HG02623 (cell line): ENCODE results near the gene ZEB1.
"Not testable (repeated sequence)": the region's sequence is repeated elsewhere in the genome, so short reads cannot be mapped to it uniquely, and the experiment has no call there.

Experiments used
- ATAC-seq: cut with Tn5 transposase; IDR thresholded peaks from one replicate; pipeline ENCODE4 v1.9.1; 2021; ENCODE audit warnings: moderate library complexity; ENCODE audit not compliant: unreplicated experiment

The ZEB1 gene

GRCh38 chr10:31484431-31485135 lies 165.6 kb downstream of the ZEB1 start:
- no peak for ATAC-seq

- ATAC-seq, result no peak
Observed at GRCh38 chr10:31490858-31491504, 172.0 kb downstream of the ZEB1 start.

- no peak for ATAC-seq
Observed at GRCh38 chr10:31507427-31507826, 188.4 kb downstream of the ZEB1 start.

- no peak for ATAC-seq
Observed at GRCh38 chr10:31508234-31508633, 189.2 kb downstream of the ZEB1 start.

GRCh38 chr10:31508882-31509281 lies 189.9 kb downstream of the ZEB1 start:
- no peak for ATAC-seq

- no peak for ATAC-seq
Observed at GRCh38 chr10:31509989-31510388, 191.0 kb downstream of the ZEB1 start.

- ATAC-seq, result no peak
Observed at GRCh38 chr10:31515116-31515515, 196.1 kb downstream of the ZEB1 start.

- no peak for ATAC-seq
Observed at GRCh38 chr10:31515819-31516402, 196.9 kb downstream of the ZEB1 start.

- ATAC-seq, result no peak
Observed at GRCh38 chr10:31520986-31521831, 202.2 kb downstream of the ZEB1 start.

GRCh38 chr10:31522820-31523219 lies 203.8 kb downstream of the ZEB1 start:
- no peak for ATAC-seq

- ATAC-seq, result no peak
Observed at GRCh38 chr10:31524460-31524859, 205.4 kb downstream of the ZEB1 start.

GRCh38 chr10:31526178-31526577 lies 207.2 kb downstream of the ZEB1 start:
- ATAC-seq, result no peak

- ATAC-seq, result no peak
Observed at GRCh38 chr10:31526681-31527080, 207.7 kb downstream of the ZEB1 start.

GRCh38 chr10:31528831-31529230 lies 209.8 kb downstream of the ZEB1 start:
- ATAC-seq, result no peak

- ATAC-seq, result no peak
Observed at GRCh38 chr10:31536302-31536701, 217.3 kb downstream of the ZEB1 start.

GRCh38 chr10:31549896-31550295 lies 230.9 kb downstream of the ZEB1 start:
- ATAC-seq, result no peak

GRCh38 chr10:31554556-31554955 lies 235.5 kb downstream of the ZEB1 start:
- no peak for ATAC-seq

GRCh38 chr10:31557854-31558253 lies 238.8 kb downstream of the ZEB1 start:
- ATAC-seq, result no peak

- ATAC-seq, result not testable (repeated sequence)
Observed at GRCh38 chr10:31568252-31568861, 249.3 kb downstream of the ZEB1 start.

- no peak for ATAC-seq
Observed at GRCh38 chr10:31574577-31574976, 255.6 kb downstream of the ZEB1 start.
